GM12892 (cell line): ENCODE results near the gene FBXO10.
"Not testable (repeated sequence)": the region's sequence is repeated elsewhere in the genome, so short reads cannot be mapped to it uniquely, and the experiment has no call there.

ENCODE experiments used
- DNase-seq: peaks from one replicate; pipeline ENCODE4 v3.0.0; 2011; ENCODE audit not compliant: insufficient read length
- FAIRE-seq: peaks from 2 replicates; lab custom pipeline; 2011; peaks lifted over from hg19 to GRCh38; lab: Jason Lieb, UNC
- POLR2A ChIP-seq: IDR thresholded peaks from 2 replicates; pipeline ENCODE4 v1.6.1; 2011; ENCODE audit warnings: low read depth, low read length, control low read depth
- POLR2AphosphoS5 ChIP-seq: IDR thresholded peaks from 2 replicates; pipeline ENCODE4 v1.6.1; 2011; ENCODE audit warnings: low read depth, low read length, control low read depth
- TAF1 ChIP-seq: IDR thresholded peaks from 2 replicates; pipeline ENCODE4 v1.6.1; 2011; ENCODE audit warnings: low read depth, mild to moderate bottlenecking, control low read depth, low read length, borderline replicate concordance

The FBXO10 gene

DNA sequence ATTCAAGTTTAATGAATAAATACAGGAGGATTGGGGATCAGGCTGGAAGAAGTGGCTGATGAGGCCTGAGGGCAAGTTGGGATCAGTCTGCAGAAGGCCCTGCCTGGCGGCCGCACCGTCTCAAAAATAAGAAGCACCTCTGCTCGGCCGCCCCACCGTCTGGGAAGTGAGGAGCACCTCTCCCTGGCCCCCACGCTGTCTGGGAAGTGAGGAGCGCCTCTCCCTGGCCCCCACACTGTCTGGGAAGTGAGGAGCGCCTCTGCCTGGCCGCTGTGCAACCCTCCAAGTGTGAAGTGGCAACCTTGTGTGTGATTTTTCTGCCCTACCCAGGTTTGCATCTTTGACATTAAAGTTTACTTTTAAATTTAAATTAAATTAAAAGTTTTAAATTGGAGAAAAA is 55.1 kb downstream of the FBXO10 start:
- TF ChIP-seq TAF1, result no peak
- TF ChIP-seq POLR2A, result no peak
- no peak for TF ChIP-seq POLR2AphosphoS5
- DNase-seq (no peak), FAIRE-seq (no peak)

- no peak for TF ChIP-seq POLR2A
- TF ChIP-seq TAF1, result no peak
- TF ChIP-seq POLR2AphosphoS5, result no peak
- no peak for DNase-seq
- no peak for FAIRE-seq
Observed at GRCh38 chr9:37520641-37521040, 55.5 kb downstream of the FBXO10 start.

- DNase-seq (no peak), FAIRE-seq (no peak)
- no peak for TF ChIP-seq POLR2A
- TF ChIP-seq POLR2AphosphoS5, result no peak
- TF ChIP-seq TAF1, result no peak
Observed at GRCh38 chr9:37517923-37518322, 58.3 kb downstream of the FBXO10 start.

GRCh38 chr9:37515620-37516258 is 60.4 kb downstream of the FBXO10 start:
- FAIRE-seq (no peak), DNase-seq (no peak)
- TF ChIP-seq POLR2AphosphoS5, result no peak
- TF ChIP-seq POLR2A, result no peak
- no peak for TF ChIP-seq TAF1

DNA sequence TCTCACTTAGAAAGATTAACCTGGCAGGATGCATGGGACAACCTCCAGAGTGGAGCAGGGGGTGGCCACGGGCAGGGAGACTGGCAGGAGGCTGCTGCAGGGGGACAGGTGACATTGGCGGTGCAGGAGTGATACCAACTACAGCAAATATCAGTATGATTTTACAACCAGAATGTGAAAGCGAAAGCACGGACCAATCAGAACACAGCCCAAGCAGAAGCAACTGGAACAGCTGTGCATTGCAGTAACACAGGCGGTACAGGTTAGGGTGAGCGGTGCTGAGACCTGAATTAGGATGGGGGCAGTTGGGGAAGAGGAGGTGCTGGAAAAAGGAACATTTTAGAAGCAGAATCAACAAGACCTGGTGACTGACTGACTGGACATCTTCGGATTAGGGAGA is 61.2 kb downstream of the FBXO10 start:
- no peak for DNase-seq
- FAIRE-seq, result no peak
- no peak for TF ChIP-seq TAF1
- no peak for TF ChIP-seq POLR2A

- not testable (repeated sequence) for FAIRE-seq, DNase-seq
Observed at GRCh38 chr9:37514415-37514814, 61.8 kb downstream of the FBXO10 start.

DNA sequence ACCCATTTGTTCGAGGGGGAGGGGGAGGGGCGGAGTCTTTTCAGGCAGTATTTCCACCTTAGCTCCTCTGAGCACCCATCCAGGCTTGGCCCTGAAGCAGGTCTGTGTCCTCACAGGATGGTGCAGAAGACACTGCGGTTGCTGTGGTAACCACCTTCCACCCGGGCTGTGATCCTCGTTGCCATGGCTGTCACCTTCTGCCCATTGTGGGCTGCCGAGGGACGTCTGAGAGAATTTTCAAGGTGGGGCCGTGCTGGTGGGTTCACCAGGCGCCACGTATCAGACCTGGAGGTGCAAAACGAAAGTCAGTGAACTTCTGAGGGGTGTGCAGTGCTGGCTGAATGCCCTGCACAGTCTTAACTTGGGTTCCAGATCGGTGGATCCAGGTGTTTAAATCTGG is 63.7 kb downstream of the FBXO10 start:
- FAIRE-seq, result no peak
- TF ChIP-seq POLR2A (no peak), POLR2AphosphoS5 (no peak), TAF1 (no peak)
- DNase-seq, result no peak

GRCh38 chr9:37511016-37512010 is 64.9 kb downstream of the FBXO10 start:
- DNase-seq (no peak), FAIRE-seq (no peak)
- TF ChIP-seq POLR2A, result no peak; the same call in 1 of the 2 replicates
- no peak for TF ChIP-seq TAF1
- peak; percentile 23; the same call in 1 of the 2 replicates for TF ChIP-seq POLR2AphosphoS5

GRCh38 chr9:37510053-37510452 is 66.1 kb downstream of the FBXO10 start:
- FAIRE-seq, DNase-seq: not testable (repeated sequence)

DNA sequence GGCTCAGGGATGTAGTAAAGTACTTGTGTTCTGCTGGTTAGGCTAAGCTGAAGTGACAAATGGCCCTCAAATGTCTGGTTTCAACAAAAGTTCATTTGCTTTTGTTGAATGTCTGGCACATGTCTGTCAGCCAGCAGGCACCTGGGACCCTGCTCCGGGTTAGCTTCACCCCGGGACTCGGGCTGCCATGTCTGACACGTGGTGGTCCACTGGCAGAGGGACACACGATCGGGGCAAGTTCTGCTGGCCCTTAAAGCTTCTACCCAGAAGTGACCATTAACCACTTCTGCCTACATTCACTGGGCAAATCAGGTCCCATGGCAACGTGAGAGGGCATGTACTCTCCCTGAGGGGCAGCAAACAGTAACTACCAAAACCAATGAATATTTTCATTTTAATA is 66.6 kb downstream of the FBXO10 start:
- DNase-seq (no peak), FAIRE-seq (no peak)
- no peak for TF ChIP-seq POLR2AphosphoS5
- no peak for TF ChIP-seq POLR2A
- no peak for TF ChIP-seq TAF1

- no peak for FAIRE-seq
- TF ChIP-seq POLR2A (no peak; the same call in 1 of the 2 replicates), TAF1 (no peak), POLR2AphosphoS5 (no peak)
- DNase-seq, result no peak
Observed at GRCh38 chr9:37508834-37509206, 67.4 kb downstream of the FBXO10 start.

- DNase-seq (no peak), FAIRE-seq (no peak)
- TF ChIP-seq POLR2AphosphoS5 (peak; percentile 3; the same call in 1 of the 2 replicates), TAF1 (no peak)
Observed at GRCh38 chr9:37508135-37508833, 67.9 kb downstream of the FBXO10 start.

DNA sequence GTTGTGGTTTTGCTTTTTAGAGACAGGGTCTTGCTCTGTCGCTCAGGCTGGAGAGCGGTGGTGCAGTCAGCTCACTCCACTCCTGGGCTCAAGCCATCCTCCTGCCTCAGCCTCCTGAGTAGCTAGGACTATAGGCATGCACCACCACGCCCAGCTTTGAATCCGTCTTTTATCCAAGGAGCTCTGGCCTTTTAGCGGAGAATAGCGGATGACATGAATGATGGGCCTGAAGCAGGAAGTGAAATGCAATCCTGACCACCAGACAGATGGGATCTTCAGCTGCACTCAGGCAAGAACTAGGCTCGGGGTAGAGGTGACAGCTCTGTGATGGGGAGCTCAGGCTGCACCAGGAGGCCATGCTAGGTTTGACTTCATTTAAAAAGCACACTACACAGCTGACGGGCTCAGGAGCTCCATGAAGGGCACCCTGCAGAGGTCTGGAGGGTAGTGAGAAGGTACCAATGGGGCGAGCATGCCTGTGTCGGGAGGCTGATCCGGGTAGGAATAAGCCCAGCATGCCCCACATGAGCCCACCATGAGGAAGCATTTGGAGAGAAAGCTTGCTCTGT is 68.5 kb downstream of the FBXO10 start:
- TF ChIP-seq TAF1 (no peak), POLR2AphosphoS5 (0 out of 2 replicates have a peak, but pooled peaks have one; percentile 28), POLR2A (no peak)
- DNase-seq (no peak), FAIRE-seq (no peak)
